Measurements from ENCODE around the gene NFKB2. TPM values are rescaled to one million over a fixed set of nuclear protein-coding genes. Genes with fewer than 3 reads are reported as not detected.

NFKB2 gene
- total and polyA plus RNA-seq, 2 experiments from 2014 or later, result 10.8 to 29.8 TPM

- H3K27ac ChIP-seq, result no peak overlapping the region
- H3K4me1 ChIP-seq (ENCODE audit: low read depth), result no peaks in the 10 kb centered on the region
- H3K9me3 ChIP-seq (ENCODE audit: low read depth), result no peaks in the 10 kb centered on the region
- peaks cover 24% of the 10 kb centered on the region for H3K27me3 ChIP-seq
- TF ChIP-seq CTCF (IDR thresholded peaks at IDR 0.05; ENCODE audit: low read depth, low read length), result no peak
- H3K4me3 ChIP-seq, result no peak overlapping the region
- no peak for DNase-seq (ENCODE audit: low read depth in 1 of 2, low spot score in 1 of 2)
- no peaks in the 10 kb centered on the region for H3K36me3 ChIP-seq
Measured at GRCh38 chr10:102389894-102390293, 5.6 kb upstream of the NFKB2 start.

GRCh38 chr10:102392306-102392705 lies 3.2 kb upstream of the NFKB2 start:
- peaks cover 24% of the 10 kb centered on the region for H3K27me3 ChIP-seq
- H3K9me3 ChIP-seq (ENCODE audit: low read depth), result no peaks in the 10 kb centered on the region
- H3K27ac ChIP-seq, result no peak overlapping the region
- no peak for DNase-seq (ENCODE audit: low read depth in 1 of 2, low spot score in 1 of 2)
- no peaks in the 10 kb centered on the region for H3K36me3 ChIP-seq
- H3K4me3 ChIP-seq, result no peak overlapping the region
- TF ChIP-seq CTCF (IDR thresholded peaks at IDR 0.05; ENCODE audit: low read depth, low read length), result no peak
- H3K4me1 ChIP-seq (ENCODE audit: low read depth), result no peaks in the 10 kb centered on the region

DNA sequence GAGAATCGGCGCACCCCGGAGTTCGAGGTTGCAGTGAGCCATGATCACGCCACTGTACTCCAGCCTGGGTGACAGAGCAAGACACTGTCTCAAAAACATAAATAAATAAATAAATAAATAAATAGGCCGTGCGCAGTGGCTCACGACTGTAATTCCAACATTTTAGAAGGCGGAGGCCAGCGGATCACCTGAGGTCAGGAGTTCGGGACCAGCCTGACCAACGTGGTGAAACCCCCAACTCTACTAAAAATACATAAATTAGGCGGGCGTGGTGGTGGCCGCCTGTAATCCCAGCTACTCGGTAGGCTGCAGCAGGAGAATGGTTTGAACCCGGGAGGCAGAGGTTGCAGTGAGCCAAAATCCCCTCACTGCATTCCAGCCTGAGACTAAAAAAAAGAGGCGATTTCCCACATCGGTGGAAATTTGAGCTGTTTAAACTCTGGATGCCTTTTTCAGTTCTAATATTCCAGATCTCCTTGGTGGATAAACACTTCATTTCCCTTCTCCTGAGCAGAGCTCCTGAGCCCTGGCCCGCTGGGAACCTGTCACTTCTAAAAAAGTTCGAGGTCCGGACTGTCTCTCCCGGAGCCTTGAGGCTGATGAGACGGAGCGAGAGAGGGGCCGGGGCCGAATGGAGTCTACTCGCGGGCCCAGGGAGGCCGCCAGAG lies 2.0 kb upstream of the NFKB2 start:
- H3K36me3 ChIP-seq, result no peaks in the 10 kb centered on the region
- peak overlapping the region; percentile 75 for H3K4me3 ChIP-seq
- no peak overlapping the region for H3K27ac ChIP-seq
- no peaks in the 10 kb centered on the region for H3K9me3 ChIP-seq (ENCODE audit: low read depth)
- no peaks in the 10 kb centered on the region for H3K4me1 ChIP-seq (ENCODE audit: low read depth)
- TF ChIP-seq CTCF (IDR thresholded peaks at IDR 0.05; ENCODE audit: low read depth, low read length), result peak; percentile 88
- H3K27me3 ChIP-seq, result peaks cover 24% of the 10 kb centered on the region
- no peak for DNase-seq (ENCODE audit: low read depth in 1 of 2, low spot score in 1 of 2)

GRCh38 chr10:102394079-102394800 lies 1.3 kb upstream of the NFKB2 start:
- H3K27ac ChIP-seq, result no peak overlapping the region
- no peaks in the 10 kb centered on the region for H3K9me3 ChIP-seq (ENCODE audit: low read depth)
- peak overlapping the region; percentile 75 for H3K4me3 ChIP-seq
- H3K27me3 ChIP-seq, result peaks cover 22% of the 10 kb centered on the region
- no peaks in the 10 kb centered on the region for H3K4me1 ChIP-seq (ENCODE audit: low read depth)
- peak; percentile 95 to 96 for DNase-seq (ENCODE audit: low read depth in 1 of 2, low spot score in 1 of 2)
- TF ChIP-seq CTCF (IDR thresholded peaks at IDR 0.05; ENCODE audit: low read depth, low read length), result no peak
- H3K36me3 ChIP-seq, result no peaks in the 10 kb centered on the region

GRCh38 chr10:102394801-102395399 lies 605 bp upstream of the NFKB2 start:
- no peak for TF ChIP-seq CTCF (IDR thresholded peaks at IDR 0.05; ENCODE audit: low read depth, low read length)
- Histone ChIP-seq H3K27me3 (peaks cover 22% of the 10 kb centered on the region), H3K9me3 (ENCODE audit: low read depth) (no peaks in the 10 kb centered on the region), H3K36me3 (no peaks in the 10 kb centered on the region), H3K27ac (no peak overlapping the region), H3K4me3 (peak overlapping the region; percentile 75), H3K4me1 (ENCODE audit: low read depth) (peaks cover 2% of the 10 kb centered on the region)
- peak; percentile 21 to 52 for DNase-seq (ENCODE audit: low read depth in 1 of 2, low spot score in 1 of 2)
